Measurements from ENCODE around the gene ATP5IF1.

ATP5IF1 gene

DNA sequence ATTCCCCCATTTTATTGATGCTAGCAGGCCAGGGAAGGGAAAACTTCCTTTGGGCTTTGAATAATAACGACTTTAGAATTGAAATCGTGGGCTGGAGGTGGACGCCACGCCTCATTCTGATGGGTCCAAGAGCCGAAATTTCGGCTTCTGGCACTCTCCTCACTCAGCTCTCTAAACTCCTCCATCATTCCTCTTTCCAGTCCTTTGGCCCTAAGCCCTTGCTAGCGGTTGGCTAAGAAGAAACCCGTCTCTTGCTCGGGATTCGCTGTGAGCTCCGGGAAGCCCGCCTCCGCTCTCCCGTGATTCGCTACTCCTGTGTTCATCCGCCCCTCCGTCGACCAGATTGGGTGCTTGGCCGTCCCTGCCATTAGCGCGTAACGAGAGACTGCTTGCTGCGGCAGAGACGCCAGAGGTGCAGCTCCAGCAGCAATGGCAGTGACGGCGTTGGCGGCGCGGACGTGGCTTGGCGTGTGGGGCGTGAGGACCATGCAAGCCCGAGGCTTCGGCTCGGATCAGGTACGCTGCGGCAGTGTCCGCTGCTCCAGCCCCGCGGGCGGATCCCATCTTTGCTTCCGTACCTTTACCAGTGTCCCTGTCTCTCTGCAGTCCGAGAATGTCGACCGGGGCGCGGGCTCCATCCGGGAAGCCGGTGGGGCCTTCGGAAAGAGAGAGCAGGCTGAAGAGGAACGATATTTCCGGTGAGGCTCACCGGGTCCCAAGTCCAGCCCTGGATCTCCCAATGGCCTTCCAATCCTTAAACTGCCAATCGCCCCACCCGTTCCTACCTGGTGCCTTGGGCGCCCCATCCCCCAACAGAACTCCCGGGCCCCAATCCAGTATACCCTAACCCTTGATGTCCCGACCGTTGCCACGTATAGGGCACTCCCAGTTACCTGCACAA is at the start of gene ATP5IF1:
Gene ATP5IF1, plus strand, starts transcription at position 370 of the 901 bp plus-strand sequence. Its CDS starts 60 bp downstream, at position 430.
- peak; percentile 97 for ATAC-seq

DNA sequence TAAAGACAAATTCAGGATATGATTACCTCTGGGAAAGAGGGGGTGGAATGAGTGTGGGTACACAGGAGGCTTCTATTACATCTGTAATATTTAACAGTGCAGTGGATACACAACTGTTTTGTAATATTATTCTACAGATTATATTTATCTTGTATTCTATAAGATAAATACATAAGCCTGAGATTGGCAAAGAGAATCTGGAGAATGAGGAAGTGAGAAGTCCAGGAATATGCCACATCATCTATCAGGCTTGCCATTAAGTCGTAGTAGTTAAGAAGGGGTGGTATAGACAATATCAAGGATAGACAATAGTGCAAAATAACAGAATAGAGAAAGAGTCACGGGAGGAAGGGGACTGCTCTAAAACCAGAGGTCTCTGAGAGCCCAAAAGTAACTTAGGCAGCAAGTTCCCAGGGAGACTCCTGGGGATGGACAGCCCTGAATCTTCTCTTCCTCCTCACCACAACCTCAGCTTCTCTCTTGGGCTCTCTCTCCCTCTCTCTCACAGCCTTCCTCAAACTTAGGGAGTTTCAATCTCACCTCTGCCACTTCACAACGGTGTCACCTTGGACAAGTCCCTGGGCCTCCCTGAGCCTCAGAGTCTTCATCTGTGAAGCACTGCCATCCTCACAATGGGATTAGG is 45.5 kb upstream of the ATP5IF1 start:
- ATAC-seq (no peak), DNase-seq (no peak)

More for the DNA sequence above, at the start of gene ATP5IF1:
- peak; percentile 94 for DNase-seq

DNA sequence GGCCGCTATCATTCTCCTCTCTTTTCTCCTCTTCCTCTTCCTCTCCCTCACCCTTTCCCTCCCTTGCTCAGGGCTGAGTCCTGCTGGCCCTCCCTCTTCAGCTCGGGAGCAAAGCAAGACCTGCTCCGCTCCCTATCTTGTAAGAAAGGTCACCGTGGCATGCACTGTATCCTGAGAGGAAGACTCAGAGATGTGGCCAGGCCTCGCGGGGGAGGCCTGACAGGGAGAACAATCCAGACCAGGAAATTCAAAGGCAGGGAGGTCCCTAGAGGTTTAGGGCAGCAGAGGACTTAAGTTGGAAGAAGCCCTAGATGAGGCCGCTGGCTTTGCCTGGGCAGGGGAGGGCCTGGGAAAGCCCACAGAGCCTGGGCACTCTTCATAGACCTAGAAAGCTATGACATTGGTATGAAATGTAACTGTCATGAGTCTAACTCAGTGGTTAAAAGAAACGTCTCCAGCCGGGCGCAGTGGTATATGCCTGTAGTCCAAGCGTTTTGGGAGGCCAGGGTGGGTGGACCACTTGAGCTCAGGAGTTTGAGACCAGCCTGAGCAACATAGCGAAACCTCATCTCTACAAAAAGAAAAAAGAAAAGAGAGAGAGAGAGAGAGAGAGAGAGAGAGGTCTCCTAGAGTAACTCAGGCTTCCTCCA is 44.8 kb upstream of the ATP5IF1 start:
- no peak for ATAC-seq
- no peak for DNase-seq

DNA sequence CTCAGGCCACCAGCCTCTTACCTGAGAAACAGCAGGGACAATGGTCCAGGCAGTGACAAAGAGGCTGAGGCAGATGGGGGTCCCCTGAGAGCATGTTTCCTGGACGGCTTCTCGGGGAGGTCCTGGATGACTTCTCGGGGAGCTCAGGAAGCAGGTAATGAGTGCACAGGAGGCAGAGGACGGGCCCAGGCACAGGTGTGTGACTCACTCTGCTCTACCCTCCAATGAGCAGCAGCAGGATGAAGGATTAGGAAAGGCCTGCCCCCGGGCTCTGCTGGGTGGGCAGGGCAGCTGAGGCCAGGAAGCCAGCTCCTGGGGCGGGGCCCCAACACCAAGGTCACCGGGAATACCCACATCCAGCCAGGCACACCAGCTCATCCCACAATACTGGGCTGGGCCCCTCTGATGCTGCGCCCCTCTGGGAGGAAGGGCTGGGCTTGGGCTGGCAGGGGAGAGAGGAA is 42.2 kb upstream of the ATP5IF1 start:
- DNase-seq = no peak
- no peak for ATAC-seq

DNA sequence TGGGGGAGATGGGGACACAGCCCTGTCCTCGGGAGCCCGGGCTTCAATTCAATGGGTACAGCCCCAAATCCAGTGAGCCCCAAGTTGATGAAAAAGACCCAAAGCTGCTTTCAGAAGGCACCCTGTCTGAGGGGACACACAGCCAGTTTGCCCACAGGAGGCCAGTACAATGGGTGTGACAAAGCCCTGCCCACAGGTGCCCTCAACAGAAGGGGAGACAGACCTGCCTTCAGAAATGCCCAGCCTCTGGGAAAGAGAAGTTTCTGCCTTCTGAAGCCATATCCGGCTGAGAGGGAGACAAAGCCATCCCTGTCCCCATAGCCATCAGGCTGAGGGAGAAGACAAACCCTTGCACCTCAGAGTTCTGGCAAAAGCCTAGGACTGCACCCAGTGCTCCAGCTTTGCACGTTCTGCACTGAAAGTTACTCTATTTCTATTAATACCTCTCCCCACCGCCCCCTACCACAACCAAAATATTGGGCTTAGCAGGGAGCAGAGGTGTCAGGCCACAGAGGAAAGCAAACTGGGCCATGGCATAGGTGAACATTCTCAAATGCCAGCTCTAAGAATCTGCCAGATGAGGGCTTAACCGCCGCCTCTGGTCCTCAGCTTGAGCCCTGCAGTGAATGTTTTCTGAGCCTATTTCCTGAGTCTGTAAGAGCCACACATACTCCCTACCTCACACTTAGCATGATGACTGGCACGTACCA is 41.4 kb upstream of the ATP5IF1 start:
- DNase-seq (no peak), ATAC-seq (no peak)

DNA sequence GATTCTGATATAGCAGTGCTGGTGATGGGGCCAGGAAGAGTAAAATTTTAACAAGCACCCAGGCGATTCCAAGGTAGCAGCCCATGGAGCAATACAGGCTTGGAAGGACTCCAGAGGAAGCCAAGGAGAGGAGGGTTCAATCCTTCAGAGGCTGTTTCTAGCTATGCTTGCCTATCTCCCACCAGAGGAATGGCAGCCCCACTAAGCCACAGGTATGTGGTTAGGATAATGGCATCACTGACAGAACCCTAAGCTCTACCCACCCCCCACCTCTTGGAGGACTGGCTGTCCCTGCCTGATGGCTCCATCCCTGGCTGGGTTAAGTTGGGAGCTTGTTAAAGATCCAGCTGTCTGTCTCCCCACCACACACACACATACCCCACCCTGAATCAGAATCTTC is 40.1 kb upstream of the ATP5IF1 start:
- DNase-seq (no peak), ATAC-seq (no peak)

DNA sequence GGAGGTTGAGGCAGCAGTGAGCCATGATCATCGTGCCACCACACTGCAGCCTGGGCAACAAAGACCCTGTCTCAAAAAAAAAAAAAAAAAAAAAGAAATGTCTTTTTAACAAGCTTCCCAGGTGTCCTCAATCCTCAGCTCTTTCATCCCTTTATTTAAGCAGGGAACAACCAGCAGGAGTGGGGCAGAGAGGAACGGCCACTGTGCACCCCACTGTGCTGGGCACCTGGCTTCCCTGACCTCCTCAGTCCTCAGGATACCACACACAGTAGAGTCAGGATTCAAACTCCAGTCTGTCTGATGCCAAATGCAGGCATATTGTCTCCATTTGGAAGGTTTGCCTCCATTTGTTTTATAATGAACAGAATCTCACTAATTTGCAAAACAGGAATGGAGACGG is 39.6 kb upstream of the ATP5IF1 start:
- ATAC-seq (no peak), DNase-seq (no peak)

DNA sequence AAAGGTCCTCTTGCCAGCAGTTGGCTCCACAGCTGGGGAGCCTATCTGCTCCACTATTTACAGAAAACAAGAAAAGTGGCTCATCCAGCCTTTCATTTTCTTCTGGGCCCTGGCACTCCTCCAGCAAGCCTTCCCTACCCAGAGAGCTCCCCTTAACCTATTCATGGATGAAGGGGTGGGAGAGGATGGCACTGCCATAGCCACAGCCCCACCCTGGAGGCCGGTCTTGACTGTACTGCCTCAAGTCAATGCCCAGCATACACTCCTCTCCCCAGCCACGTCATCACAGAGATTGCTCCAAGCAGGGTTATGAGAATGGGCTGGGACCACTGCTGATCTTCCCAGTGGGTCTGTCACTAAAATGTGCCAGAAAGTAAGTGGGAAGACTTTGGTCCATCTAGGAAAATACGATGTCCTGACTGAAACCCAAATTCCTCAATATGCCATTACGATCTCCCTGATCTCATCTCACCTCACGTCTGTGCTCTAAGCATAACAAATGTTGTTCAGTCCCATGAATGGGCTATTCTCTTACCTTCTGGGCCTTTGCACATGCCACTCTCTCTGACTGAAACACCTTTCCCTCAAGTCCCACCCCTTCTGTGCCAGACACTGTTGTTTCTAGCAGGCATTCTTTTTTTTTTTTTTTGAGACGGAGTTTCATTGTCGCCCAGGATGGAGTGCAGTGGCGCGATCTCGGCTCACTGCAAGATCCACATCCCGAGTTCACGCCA is 38.1 kb upstream of the ATP5IF1 start:
- DNase-seq (no peak), ATAC-seq (no peak)

DNA sequence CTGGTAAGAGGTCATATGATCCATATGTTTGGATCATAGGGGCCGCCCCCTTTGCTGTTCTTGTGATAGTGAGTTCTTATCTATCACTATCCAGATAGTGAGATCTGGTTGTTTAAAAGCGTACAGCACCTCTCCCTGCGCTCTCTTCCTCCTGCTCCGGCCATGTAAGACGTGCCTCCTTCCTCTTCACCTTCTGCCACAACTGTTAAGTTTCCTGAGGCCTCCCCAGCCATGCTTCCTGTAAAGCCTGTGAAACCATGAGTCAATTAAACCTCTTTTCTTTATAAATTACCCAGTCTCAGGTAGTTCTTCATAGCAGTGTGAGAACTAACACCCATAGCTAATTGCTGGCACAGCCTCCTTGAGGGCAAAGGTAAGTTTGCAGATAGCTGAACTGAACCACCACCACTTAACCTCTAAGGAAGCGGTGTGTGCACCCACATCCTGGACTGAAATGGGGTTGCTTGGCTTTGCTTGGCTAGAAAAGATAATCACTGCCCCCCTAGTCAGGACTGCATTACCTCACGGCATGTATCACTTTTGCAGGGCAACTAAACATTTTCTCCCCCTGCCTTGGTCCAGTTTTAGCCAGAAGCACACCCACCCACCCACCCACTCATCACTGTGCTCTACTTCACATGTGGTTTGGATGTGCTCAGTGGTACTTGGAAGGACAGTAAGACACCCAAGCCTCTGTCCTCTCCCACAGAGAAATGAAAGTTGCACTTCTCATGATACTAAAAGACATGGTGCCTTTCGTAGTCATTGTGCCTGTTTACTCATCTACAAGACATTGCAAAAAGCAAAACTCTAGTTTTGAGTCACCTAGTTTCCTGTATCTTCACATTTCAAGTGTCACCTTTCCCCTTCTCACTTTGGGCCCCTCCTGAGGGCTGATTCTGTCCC is 36.3 kb upstream of the ATP5IF1 start:
- ATAC-seq (peak; percentile 92), DNase-seq (peak; percentile 66)

DNA sequence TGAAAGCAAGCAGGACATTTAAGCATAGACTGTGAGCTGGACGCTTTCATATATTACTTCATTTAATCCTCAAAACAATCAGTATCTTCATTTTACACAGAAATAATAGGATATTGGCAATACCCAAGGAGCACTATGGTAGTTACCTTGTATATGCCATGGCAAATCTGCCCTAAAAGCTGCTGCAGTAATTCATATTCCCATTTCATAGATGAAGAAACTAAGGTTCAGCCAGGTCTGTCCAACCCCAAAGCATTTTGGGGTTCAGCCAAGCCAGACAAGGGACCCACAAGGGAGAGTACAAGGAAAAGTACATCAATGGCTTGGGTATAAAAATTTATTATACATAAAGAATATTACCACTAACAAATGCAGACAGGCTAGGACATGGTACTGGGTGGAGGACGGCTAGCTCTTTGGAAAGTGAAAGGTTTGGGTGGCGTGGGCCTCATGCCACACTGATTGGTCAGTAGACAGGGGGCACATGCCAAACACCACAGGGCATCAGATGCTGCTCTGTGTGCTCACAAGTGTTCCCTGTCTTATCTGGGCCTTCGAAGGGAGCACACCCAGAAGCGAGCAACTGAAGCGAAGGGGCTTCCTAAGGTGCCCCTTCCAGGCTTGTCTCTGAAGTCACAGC is 35.6 kb upstream of the ATP5IF1 start:
- DNase-seq = no peak
- no peak for ATAC-seq

DNA sequence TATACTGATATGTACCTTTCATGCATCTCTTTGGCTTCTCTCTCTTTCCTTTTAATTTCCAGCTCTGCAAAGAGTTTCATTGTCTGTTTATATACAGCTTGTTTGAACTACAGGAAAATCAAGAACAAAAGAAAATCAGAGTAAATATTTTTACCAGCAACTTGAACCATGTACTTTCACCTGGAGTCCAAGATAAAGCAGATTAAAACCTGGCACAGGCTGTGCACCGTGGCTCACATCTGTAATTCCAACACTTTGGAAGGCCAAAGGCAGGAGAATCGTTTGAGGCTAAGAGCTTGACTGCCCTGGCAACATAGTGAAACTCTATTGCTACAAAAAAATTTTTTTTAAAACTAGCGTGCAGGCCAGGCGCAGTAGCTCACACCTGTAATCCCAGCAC is 30.7 kb upstream of the ATP5IF1 start:
- ATAC-seq = no peak
- no peak for DNase-seq

DNA sequence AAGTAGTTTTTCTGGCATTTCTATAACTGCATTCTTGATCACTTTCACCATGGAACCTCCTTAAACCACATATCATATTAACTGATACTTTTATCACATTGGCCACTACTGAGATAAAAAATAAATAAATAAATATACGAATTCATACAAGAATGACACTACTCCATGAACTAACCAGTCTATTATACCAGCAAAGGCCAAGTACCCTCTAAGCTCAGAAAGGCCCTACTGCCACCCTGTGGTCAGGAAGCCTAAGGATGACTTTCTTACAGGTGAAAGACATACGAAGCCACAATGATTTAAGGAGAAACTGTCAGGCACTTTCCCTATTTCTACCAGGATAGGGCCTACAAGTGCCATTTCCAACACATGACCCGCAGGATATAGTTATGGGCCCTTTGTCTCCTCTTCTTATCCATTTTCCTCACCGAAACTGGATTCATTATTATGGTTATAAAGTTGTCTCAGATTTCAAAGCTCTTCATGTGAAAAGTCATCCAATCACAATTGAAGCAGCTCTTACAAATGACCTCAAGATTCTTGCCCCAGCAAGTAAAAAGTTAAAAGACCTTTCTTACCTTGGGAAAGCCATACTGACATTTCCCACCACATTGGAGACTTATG is 27.0 kb upstream of the ATP5IF1 start:
- ATAC-seq (no peak), DNase-seq (peak; percentile 54)

DNA sequence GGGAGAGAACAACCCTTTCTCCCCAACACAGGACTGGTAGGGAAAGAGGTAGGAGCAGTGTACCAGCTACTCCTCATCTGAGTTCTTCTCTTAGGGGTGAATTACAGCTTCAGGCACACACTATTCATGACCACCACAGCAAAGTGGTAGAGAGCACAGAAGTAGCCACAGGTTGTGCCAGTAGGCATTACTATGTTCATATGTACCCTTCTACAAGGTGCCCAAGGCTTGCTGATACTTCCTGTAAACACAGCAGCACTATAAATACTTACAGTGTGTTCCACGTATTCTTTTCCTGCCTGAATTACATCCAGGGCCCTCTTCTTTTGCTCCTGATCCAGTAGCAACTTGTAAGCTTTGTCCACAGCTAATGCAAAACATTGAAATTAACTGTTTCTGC is 26.2 kb upstream of the ATP5IF1 start:
- DNase-seq (no peak), ATAC-seq (no peak)

DNA sequence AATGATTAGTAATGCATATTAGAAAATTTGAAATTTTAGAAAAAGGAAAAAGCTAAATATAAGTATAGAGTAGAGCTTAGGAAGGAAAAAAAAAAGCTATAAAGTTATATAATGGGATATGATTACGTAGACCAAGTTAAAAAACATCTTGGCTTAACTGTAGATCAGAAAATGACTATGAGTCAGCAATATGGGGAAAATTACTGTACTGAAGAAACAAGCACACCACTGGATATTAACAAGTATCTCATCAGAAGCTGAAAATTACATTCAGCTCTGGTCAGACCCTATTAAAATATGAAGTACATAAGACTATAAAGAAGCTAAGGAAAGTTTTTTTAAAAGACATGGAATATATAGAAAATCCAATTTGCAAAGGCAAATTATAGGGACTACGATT is 22.6 kb upstream of the ATP5IF1 start:
- ATAC-seq (no peak), DNase-seq (no peak)

DNA sequence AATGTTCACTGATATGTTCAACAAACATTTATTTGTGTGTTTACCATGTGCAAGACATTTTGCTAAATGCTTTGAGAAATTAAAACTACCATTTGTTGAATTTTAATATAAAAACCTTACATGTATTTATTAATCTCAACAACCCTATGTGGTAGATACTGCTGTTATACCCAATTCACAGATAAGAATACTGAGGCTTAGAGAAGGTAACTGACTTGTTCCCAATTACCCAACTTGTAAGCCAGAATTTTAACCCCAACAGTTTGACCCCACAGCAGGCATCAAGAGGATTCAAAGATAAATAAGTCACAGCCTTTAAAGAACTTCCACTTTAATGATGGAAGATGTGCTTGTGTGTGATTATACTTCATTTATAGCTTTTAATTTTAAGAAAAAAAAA is 6.8 kb upstream of the ATP5IF1 start:
- ATAC-seq = no peak
- no peak for DNase-seq

DNA sequence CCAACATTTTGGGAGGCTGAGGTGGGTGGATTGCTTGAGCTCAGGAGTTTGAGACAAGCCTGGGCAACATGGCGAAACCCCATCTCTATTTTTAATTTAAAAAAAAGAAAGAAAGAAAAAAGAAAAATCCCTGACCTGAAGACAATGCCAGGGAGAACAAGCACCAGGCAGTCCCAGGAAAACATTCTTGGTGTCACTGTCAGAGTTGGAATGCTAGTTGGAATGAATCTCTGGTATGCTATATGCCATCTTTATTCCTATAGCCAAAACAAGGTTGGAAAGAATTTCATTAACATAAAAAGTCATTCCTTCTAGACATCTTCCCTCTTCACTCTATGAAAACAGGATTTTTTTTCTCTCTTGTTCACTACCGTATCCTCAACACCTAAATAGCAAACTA is 5.9 kb upstream of the ATP5IF1 start:
- ATAC-seq = no peak
- DNase-seq = no peak

DNA sequence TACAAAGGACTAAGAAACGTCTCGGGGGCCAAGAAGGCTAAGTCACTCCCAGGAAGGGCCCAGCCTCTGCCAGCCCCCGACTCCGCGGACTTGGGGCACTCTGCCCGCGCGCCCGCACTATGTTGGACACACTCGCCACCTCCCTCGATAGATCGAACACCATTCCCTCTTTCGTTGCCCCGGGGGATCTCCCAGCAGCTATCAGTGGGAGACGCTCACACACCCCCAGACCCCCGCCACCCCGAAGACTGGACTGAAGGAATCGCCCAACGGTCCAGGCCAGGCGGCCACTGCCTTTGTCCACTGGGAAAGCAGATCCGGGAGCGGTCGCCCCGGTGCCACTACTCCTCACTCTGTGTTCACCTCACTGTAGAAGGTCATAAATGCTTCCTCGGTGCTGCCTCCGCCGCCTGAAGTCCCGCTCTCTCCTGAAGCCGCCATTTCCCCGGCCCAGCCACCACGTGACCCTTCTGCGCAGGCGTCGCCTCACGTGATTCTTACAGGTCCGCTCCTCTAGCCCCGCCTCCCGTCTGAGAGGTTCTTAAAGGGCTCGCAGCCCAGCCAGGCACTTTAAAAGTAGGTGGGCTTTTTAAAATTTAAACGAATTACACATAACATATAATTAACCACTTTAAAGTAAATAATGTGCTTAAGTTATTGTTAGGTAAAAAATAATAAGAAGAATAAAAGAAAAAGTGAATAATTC is 3.2 kb upstream of the ATP5IF1 start, which contains the start of gene DNAJC8:
Gene DNAJC8, minus strand, starts transcription at position 472 of the 706 bp plus-strand sequence. Its CDS starts 31 bp downstream, at position 441.
- DNase-seq = peak; percentile 97
- peak; percentile 66 for ATAC-seq

DNA sequence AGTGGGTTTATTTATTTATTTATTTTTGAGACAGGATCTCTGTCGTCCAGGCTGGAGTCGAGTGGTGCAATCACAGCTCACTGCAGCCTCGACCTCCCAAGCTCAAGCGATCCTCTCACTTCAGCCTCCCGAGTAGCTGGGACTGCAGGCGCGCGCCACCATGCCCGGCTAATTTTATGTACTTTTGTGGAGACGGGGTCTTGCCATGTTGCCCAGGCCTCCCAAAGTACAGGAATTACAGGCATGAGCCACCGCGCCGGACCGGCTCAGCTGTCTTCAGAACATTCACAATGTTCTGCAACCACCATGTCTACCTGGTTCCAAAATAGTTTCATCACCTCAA is 2.7 kb upstream of the ATP5IF1 start:
- DNase-seq = no peak
- no peak for ATAC-seq
